Neural cell (in vitro differentiated cells): Measurements from ENCODE around the gene MRPL23.

ENCODE experiments used
- POLR2AphosphoS5 ChIP-seq: IDR thresholded peaks from 2 replicates; pipeline ENCODE4 v1.6.1; 2012
- TF ChIP-seq, protein P1 (sequence below): fragments of 450-650 bp; IDR thresholded peaks from 2 replicates; pipeline ENCODE4 v1.5.1; 2014; ENCODE audit warnings: antibody characterized with exemption, mild to moderate bottlenecking, moderate library complexity; ENCODE audit not compliant: poor library complexity, severe bottlenecking

- no peak for TF ChIP-seq POLR2AphosphoS5
- TF ChIP-seq, protein P1, sequence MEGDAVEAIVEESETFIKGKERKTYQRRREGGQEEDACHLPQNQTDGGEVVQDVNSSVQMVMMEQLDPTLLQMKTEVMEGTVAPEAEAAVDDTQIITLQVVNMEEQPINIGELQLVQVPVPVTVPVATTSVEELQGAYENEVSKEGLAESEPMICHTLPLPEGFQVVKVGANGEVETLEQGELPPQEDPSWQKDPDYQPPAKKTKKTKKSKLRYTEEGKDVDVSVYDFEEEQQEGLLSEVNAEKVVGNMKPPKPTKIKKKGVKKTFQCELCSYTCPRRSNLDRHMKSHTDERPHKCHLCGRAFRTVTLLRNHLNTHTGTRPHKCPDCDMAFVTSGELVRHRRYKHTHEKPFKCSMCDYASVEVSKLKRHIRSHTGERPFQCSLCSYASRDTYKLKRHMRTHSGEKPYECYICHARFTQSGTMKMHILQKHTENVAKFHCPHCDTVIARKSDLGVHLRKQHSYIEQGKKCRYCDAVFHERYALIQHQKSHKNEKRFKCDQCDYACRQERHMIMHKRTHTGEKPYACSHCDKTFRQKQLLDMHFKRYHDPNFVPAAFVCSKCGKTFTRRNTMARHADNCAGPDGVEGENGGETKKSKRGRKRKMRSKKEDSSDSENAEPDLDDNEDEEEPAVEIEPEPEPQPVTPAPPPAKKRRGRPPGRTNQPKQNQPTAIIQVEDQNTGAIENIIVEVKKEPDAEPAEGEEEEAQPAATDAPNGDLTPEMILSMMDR: no peak
These were observed 17.3 kb upstream of the MRPL23 start for GRCh38 chr11:1929621-1930461.
